WTC11 (cell line): ENCODE data around the gene SSH2.

Experiments used
- TEAD1 ChIP-seq: sonication (generic); formaldehyde crosslinking; IDR thresholded peaks from 2 replicates; pipeline ENCODE4 v1.8.0; 2022; ENCODE audit warnings: mild to moderate bottlenecking, missing genetic modification reagents
- TF ChIP-seq, protein P1 (sequence below): fragments of 200-600 bp; IDR thresholded peaks from 2 replicates; pipeline ENCODE4 v1.8.0; 2022; ENCODE audit warnings: antibody characterized with exemption

DNA sequence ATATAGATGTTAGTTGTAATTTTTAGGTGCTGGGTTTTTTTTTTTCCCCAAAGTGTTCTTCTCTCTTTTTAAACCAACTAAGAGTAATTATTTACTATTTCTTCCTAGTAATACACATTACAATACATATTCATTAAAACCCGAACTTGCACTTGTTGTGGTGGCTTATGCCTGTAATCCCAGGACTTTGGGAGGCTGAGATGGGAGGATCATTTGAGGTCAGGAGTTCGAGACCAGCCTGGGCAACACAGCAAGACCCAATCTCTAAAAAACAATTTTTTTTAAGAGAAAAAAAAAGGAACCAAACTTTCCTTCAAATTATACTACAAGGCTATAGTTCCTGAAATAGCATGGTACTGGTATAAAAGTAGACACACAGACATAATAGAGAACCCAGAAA is 15.3 kb upstream of the SSH2 start:
- TF ChIP-seq, protein P1, sequence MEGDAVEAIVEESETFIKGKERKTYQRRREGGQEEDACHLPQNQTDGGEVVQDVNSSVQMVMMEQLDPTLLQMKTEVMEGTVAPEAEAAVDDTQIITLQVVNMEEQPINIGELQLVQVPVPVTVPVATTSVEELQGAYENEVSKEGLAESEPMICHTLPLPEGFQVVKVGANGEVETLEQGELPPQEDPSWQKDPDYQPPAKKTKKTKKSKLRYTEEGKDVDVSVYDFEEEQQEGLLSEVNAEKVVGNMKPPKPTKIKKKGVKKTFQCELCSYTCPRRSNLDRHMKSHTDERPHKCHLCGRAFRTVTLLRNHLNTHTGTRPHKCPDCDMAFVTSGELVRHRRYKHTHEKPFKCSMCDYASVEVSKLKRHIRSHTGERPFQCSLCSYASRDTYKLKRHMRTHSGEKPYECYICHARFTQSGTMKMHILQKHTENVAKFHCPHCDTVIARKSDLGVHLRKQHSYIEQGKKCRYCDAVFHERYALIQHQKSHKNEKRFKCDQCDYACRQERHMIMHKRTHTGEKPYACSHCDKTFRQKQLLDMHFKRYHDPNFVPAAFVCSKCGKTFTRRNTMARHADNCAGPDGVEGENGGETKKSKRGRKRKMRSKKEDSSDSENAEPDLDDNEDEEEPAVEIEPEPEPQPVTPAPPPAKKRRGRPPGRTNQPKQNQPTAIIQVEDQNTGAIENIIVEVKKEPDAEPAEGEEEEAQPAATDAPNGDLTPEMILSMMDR: no peak
- TF ChIP-seq TEAD1: no peak
